ENCODE results near the gene PRPF18. TPM values are rescaled to one million over a fixed set of nuclear protein-coding genes. Genes with fewer than 3 reads are reported as not detected.

The PRPF18 gene
- total RNA-seq, 1 experiment from 2014 or later, result 21.9 TPM

DNA sequence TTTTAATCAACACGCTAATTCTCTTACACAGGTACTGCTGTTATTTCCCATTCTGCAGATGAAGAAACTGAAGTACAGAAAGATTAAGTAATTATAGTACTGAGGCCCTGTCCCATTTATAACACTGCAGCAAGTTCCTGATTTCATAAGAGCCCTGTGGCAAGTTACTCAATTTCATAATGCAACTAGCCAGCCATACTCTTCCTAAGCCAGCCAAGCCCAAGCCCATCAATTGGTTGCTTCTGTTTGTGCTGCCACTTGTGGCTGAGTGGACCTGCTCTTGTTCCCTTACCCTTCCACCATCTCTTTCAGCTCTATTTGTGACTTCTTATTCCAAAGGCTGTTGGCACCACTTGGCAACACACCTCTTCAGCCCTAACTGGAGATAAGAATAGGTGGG lies 19.7 kb upstream of the PRPF18 start:
- no peaks in the 10 kb centered on the region for H3K36me3 ChIP-seq (ENCODE audit: insufficient read depth, low read length, poor library complexity, severe bottlenecking)
- intact Hi-C loops (cut with micrococcal nuclease; ENCODE audit: unreplicated experiment), result no loop called here
- no peak overlapping the region for H3K4me3 ChIP-seq (ENCODE audit: low read depth, low read length, poor library complexity, severe bottlenecking)
- POLR2A ChIA-PET (ENCODE audit: low non-redundant PET), result no interaction called here
- H3K27me3 ChIP-seq (replicated peaks; ENCODE audit: insufficient read depth, low read depth, low read length, poor library complexity), result no peaks in the 10 kb centered on the region
- TF ChIP-seq EZH2 (IDR thresholded peaks at IDR 0.05; ENCODE audit: borderline replicate concordance, low read depth, low read length, poor library complexity, severe bottlenecking), result no peak
- TF ChIP-seq, protein P1, sequence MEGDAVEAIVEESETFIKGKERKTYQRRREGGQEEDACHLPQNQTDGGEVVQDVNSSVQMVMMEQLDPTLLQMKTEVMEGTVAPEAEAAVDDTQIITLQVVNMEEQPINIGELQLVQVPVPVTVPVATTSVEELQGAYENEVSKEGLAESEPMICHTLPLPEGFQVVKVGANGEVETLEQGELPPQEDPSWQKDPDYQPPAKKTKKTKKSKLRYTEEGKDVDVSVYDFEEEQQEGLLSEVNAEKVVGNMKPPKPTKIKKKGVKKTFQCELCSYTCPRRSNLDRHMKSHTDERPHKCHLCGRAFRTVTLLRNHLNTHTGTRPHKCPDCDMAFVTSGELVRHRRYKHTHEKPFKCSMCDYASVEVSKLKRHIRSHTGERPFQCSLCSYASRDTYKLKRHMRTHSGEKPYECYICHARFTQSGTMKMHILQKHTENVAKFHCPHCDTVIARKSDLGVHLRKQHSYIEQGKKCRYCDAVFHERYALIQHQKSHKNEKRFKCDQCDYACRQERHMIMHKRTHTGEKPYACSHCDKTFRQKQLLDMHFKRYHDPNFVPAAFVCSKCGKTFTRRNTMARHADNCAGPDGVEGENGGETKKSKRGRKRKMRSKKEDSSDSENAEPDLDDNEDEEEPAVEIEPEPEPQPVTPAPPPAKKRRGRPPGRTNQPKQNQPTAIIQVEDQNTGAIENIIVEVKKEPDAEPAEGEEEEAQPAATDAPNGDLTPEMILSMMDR (conservative IDR thresholded peaks at IDR 0.05; ENCODE audit: low read depth, low read length), result no peak
- CTCF ChIA-PET, result no interaction called here
- H3K27ac ChIP-seq (ENCODE audit: low read depth, low read length, poor library complexity, severe bottlenecking), result no peak overlapping the region
- no peaks in the 10 kb centered on the region for H3K9me3 ChIP-seq (ENCODE audit: low read depth, low read length, poor library complexity, severe bottlenecking)
- H3K4me1 ChIP-seq (ENCODE audit: insufficient read depth, low read length, poor library complexity, severe bottlenecking), result no peaks in the 10 kb centered on the region
- no TSS peak for BruUV-seq (replicated peaks)
- no peak for DNase-seq (ENCODE audit: low spot score)

DNA sequence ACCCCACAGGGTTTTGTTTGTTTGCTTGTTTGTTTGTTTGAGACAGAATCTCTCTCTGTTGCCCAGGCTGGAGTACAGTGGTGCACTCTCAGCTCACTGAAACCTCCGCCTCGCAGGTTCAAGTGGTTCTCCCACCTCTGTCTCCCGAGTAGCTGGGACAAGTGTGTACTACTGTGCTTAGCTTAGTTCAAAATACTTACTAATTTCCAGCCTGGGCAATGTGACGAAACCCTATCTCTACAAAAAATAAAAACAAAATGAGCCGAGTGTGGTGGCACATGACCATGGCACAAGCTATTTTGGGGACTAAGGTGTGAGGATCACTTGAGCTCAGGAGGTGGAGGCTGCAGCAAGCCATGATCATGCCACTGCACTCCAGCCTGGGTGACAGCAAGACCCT lies 15.2 kb upstream of the PRPF18 start:
- Histone ChIP-seq H3K36me3 (ENCODE audit: insufficient read depth, low read length, poor library complexity, severe bottlenecking) (no peaks in the 10 kb centered on the region), H3K9me3 (ENCODE audit: low read depth, low read length, poor library complexity, severe bottlenecking) (no peaks in the 10 kb centered on the region), H3K27ac (ENCODE audit: low read depth, low read length, poor library complexity, severe bottlenecking) (no peak overlapping the region), H3K4me1 (ENCODE audit: insufficient read depth, low read length, poor library complexity, severe bottlenecking) (no peaks in the 10 kb centered on the region), H3K4me3 (ENCODE audit: low read depth, low read length, poor library complexity, severe bottlenecking) (no peak overlapping the region), H3K27me3 (replicated peaks; ENCODE audit: insufficient read depth, low read depth, low read length, poor library complexity) (peaks cover 17% of the 10 kb centered on the region)
- TF ChIP-seq, protein P1 (conservative IDR thresholded peaks at IDR 0.05; ENCODE audit: low read depth, low read length), result no peak
- no peak for TF ChIP-seq EZH2 (IDR thresholded peaks at IDR 0.05; ENCODE audit: borderline replicate concordance, low read depth, low read length, poor library complexity, severe bottlenecking)
- intact Hi-C loops (cut with micrococcal nuclease; ENCODE audit: unreplicated experiment), result no loop called here
- ChIA-PET CTCF (no interaction called here), POLR2A (ENCODE audit: low non-redundant PET) (no interaction called here)
- no TSS peak for BruUV-seq (replicated peaks)
- no peak for DNase-seq (ENCODE audit: low spot score)

DNA sequence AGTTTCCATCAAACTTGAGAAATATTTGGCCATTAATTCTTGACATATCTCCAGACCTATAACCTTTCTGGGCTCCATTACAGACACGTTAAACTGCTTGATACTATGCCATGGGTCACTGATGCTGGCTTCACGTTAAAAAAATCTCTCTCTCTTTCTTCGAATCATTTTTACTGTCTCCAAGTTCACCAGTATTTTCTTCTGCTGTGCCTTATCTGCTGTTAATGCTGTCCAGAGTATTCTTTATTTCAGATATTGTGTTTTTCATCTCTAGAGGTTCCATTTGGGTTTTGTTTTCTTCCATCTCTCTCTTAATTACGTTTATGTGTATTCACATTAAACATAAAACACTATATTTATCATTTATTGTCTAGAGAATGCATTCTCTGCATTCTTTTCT lies 12.8 kb upstream of the PRPF18 start:
- TF ChIP-seq, protein P1 (conservative IDR thresholded peaks at IDR 0.05; ENCODE audit: low read depth, low read length), result no peak
- TF ChIP-seq EZH2 (IDR thresholded peaks at IDR 0.05; ENCODE audit: borderline replicate concordance, low read depth, low read length, poor library complexity, severe bottlenecking), result no peak
- BruUV-seq (replicated peaks), result no TSS peak
- CTCF ChIA-PET, result no interaction called here

More for the DNA sequence above, 12.8 kb upstream of the PRPF18 start:
- no peaks in the 10 kb centered on the region for H3K36me3 ChIP-seq (ENCODE audit: insufficient read depth, low read length, poor library complexity, severe bottlenecking)
- DNase-seq (ENCODE audit: low spot score), result no peak
- intact Hi-C loops (cut with micrococcal nuclease; ENCODE audit: unreplicated experiment), result no loop called here
- no peaks in the 10 kb centered on the region for H3K9me3 ChIP-seq (ENCODE audit: low read depth, low read length, poor library complexity, severe bottlenecking)
- no peak overlapping the region for H3K27ac ChIP-seq (ENCODE audit: low read depth, low read length, poor library complexity, severe bottlenecking)
- POLR2A ChIA-PET (ENCODE audit: low non-redundant PET), result no interaction called here
- no peaks in the 10 kb centered on the region for H3K4me1 ChIP-seq (ENCODE audit: insufficient read depth, low read length, poor library complexity, severe bottlenecking)
- H3K27me3 ChIP-seq (replicated peaks; ENCODE audit: insufficient read depth, low read depth, low read length, poor library complexity), result peaks cover 17% of the 10 kb centered on the region
- no peak overlapping the region for H3K4me3 ChIP-seq (ENCODE audit: low read depth, low read length, poor library complexity, severe bottlenecking)
